Osteoblast (primary cell): Measurements from ENCODE around the gene POPDC3. TPM values are rescaled to one million over a fixed set of nuclear protein-coding genes. Genes with fewer than 3 reads are reported as not detected.

ENCODE experiments used
- DNase-seq: peaks from one replicate; pipeline ENCODE4 v3.0.0; 2011; ENCODE audit warnings: low spot score, mixed read lengths; ENCODE audit not compliant: insufficient read length; ENCODE audit errors: missing footprints
- H2AFZ ChIP-seq: 2 replicates; pipeline ENCODE4 v1.6.0; 2011; ENCODE audit warnings: mild to moderate bottlenecking, low read length
- H3K27ac ChIP-seq: 2 replicates; pipeline ENCODE4 v1.5.1; 2011; ENCODE audit warnings: mild to moderate bottlenecking, low read depth, low read length, moderate library complexity
- H3K27me3 ChIP-seq: 2 replicates; pipeline ENCODE4 v1.6.0; 2012; ENCODE audit warnings: mild to moderate bottlenecking, control low read depth, inconsistent platforms, low read length, moderate library complexity; ENCODE audit not compliant: insufficient read depth
- H3K36me3 ChIP-seq: 2 replicates; pipeline ENCODE4 v1.5.1; 2011; ENCODE audit warnings: mild to moderate bottlenecking, low read length, control low read depth, moderate library complexity; ENCODE audit not compliant: insufficient read depth
- H3K4me1 ChIP-seq: 2 replicates; pipeline ENCODE4 v1.5.1; 2011; ENCODE audit warnings: mild to moderate bottlenecking, low read length, control low read depth, moderate library complexity; ENCODE audit not compliant: insufficient read depth
- H3K4me2 ChIP-seq: 2 replicates; pipeline ENCODE4 v1.6.0; 2011; ENCODE audit warnings: mild to moderate bottlenecking, low read length; ENCODE audit not compliant: insufficient read depth
- H3K4me3 ChIP-seq: fragments of 200-600 bp; sonication (generic); 3 replicates; pipeline ENCODE4 v1.5.1; 2012; ENCODE audit warnings: mild to moderate bottlenecking, low read length, inconsistent platforms; ENCODE audit not compliant: insufficient read depth
- H3K79me2 ChIP-seq: 2 replicates; pipeline ENCODE4 v1.6.0; 2012; ENCODE audit warnings: mild to moderate bottlenecking, low read length, control low read depth, inconsistent platforms; ENCODE audit not compliant: insufficient read depth
- H3K9me3 ChIP-seq: 2 replicates; pipeline ENCODE4 v1.5.1; 2011; ENCODE audit warnings: low read depth, low read length, control low read depth
- H4K20me1 ChIP-seq: 2 replicates; pipeline ENCODE4 v1.6.0; 2012; ENCODE audit warnings: mild to moderate bottlenecking, low read length, control low read depth; ENCODE audit not compliant: insufficient read depth
- total RNA-seq: library from RNA; depleted of rRNA; stranded (reverse); fragments of >200 nt; gene quantifications from 2 replicates; pipeline ENCODE4 v1.2.3, GENCODE V29; 2012
- TF ChIP-seq, protein P1 (sequence below): IDR thresholded peaks from 2 replicates; pipeline ENCODE4 v1.5.1; 2011; ENCODE audit warnings: mild to moderate bottlenecking, low read depth, low read length, moderate library complexity; ENCODE audit errors: extremely low read depth

Gene POPDC3
- total RNA-seq, 1 donor, result 32.6 TPM

- TF ChIP-seq, protein P1, sequence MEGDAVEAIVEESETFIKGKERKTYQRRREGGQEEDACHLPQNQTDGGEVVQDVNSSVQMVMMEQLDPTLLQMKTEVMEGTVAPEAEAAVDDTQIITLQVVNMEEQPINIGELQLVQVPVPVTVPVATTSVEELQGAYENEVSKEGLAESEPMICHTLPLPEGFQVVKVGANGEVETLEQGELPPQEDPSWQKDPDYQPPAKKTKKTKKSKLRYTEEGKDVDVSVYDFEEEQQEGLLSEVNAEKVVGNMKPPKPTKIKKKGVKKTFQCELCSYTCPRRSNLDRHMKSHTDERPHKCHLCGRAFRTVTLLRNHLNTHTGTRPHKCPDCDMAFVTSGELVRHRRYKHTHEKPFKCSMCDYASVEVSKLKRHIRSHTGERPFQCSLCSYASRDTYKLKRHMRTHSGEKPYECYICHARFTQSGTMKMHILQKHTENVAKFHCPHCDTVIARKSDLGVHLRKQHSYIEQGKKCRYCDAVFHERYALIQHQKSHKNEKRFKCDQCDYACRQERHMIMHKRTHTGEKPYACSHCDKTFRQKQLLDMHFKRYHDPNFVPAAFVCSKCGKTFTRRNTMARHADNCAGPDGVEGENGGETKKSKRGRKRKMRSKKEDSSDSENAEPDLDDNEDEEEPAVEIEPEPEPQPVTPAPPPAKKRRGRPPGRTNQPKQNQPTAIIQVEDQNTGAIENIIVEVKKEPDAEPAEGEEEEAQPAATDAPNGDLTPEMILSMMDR, result no peak
- Histone ChIP-seq H4K20me1 (no peaks in the 10 kb centered on the region), H3K36me3 (no peaks in the 10 kb centered on the region), H3K27ac (no peak overlapping the region), H3K4me3 (no peak overlapping the region), H3K9me3 (no peaks in the 10 kb centered on the region), H3K27me3 (no peaks in the 10 kb centered on the region), H2AFZ (no peak overlapping the region), H3K4me1 (peaks cover 35% of the 10 kb centered on the region), H3K4me2 (no peak overlapping the region), H3K79me2 (no peaks in the 10 kb centered on the region)
- DNase-seq, result no peak
Observed at GRCh38 chr6:105194591-105194990, 14.8 kb upstream of the POPDC3 start.

DNA sequence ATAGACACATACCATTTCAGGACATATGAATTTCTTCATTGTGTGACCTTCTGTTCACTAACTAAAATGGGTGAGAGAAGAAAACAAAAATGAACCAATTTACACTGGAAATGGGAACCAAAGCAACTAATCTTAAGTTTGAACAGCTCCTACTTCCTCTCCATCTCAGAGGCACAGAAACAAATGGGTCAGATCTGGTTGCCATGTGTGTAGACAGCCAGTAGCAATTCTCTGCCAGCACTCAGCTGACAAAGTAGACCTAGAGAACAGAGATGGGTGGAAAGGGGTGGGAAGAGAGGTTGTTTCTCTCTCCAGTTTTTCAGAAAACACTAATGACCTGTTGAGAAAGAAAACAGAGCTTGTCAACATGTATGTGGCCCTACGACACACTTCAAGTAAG is 14.3 kb upstream of the POPDC3 start:
- no peak overlapping the region for H3K4me3 ChIP-seq
- H3K4me1 ChIP-seq, result peaks cover 32% of the 10 kb centered on the region
- DNase-seq, result no peak
- H3K9me3 ChIP-seq, result no peaks in the 10 kb centered on the region
- H3K36me3 ChIP-seq, result no peaks in the 10 kb centered on the region
- H2AFZ ChIP-seq, result no peak overlapping the region
- H4K20me1 ChIP-seq, result no peaks in the 10 kb centered on the region
- no peaks in the 10 kb centered on the region for H3K79me2 ChIP-seq
- peak overlapping the region; percentile 57 for H3K4me2 ChIP-seq
- H3K27ac ChIP-seq, result no peak overlapping the region
- H3K27me3 ChIP-seq, result no peaks in the 10 kb centered on the region
- TF ChIP-seq, protein P1, result no peak

DNA sequence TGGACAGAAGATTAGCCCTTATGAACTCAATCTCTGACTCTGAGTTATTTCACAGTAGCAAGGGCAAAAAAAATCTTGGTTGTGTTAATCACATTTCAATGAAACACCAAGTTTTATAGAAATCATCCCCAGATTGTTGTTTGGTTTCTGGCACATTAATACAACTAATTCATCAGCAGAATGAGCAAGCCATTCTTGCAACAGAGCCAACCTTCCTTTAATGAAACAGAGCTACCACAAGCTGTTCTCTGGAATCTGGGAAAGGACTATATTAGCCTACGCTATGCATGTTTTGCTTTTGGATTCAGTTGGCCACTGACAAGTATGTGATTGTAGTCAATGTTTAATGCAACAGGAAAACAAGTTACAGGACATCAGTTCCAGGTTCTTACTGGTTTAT is 13.8 kb upstream of the POPDC3 start:
- peaks cover 32% of the 10 kb centered on the region for H3K4me1 ChIP-seq
- H2AFZ ChIP-seq, result no peak overlapping the region
- no peaks in the 10 kb centered on the region for H3K79me2 ChIP-seq
- no peak for DNase-seq
- TF ChIP-seq, protein P1, result no peak
- H3K27me3 ChIP-seq, result no peaks in the 10 kb centered on the region
- H3K4me2 ChIP-seq, result peak overlapping the region; percentile 57
- no peaks in the 10 kb centered on the region for H3K36me3 ChIP-seq
- H3K27ac ChIP-seq, result peak overlapping the region; percentile 46
- H3K9me3 ChIP-seq, result no peaks in the 10 kb centered on the region
- no peak overlapping the region for H3K4me3 ChIP-seq
- no peaks in the 10 kb centered on the region for H4K20me1 ChIP-seq

DNA sequence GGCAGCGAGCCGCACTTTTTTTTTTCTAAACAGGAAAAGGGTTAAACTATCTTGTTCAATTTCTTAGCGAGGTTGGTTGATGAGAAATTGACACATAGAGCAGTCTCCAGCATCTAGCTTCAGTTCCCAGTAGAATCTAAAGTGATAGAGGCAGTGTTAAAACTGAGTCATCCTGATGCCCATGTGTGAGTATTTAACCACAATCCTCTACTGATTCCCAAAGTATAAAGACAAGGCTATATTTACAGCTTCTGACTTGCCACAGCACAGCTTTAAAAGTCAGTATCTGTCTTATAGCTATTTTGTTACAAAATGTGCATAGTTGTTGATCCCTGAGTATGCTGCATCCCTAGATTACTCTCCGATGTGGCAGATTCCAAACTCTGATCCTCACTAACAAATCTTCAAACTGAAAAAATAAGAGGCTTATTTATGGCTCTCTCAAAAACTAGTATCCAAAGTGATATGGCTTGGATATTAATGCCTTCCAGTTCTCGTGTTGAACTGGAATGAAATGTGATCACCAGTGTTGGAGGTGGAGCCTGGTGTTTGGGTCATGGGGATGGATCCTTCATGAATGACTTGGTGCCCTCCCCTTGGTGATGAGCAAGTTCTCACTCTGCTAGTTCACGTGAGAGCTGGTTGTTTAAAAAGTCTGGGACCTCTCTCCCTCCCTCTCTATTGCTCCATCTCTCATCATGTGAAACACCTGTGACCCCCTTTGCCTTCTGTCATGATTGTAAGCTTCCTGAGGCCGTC is 13.1 kb upstream of the POPDC3 start:
- TF ChIP-seq, protein P1, result no peak
- no peaks in the 10 kb centered on the region for H3K79me2 ChIP-seq
- H3K4me2 ChIP-seq, result peak overlapping the region; percentile 57
- peak overlapping the region; percentile 46 for H3K27ac ChIP-seq
- H2AFZ ChIP-seq, result no peak overlapping the region
- peak; percentile 92 for DNase-seq
- no peaks in the 10 kb centered on the region for H4K20me1 ChIP-seq
- H3K4me3 ChIP-seq, result no peak overlapping the region
- H3K27me3 ChIP-seq, result no peaks in the 10 kb centered on the region
- H3K9me3 ChIP-seq, result no peaks in the 10 kb centered on the region
- H3K36me3 ChIP-seq, result no peaks in the 10 kb centered on the region
- peaks cover 32% of the 10 kb centered on the region for H3K4me1 ChIP-seq
